ENCODE data around the gene HIPK3.

The HIPK3 gene

GRCh38 chr11:33320016-33320813 lies 63.0 kb downstream of the HIPK3 start:
- H3K27ac ChIP-seq = no peak overlapping the region
- peaks cover 12% of the 10 kb centered on the region; the same call in 1 of the 2 replicates for H3K36me3 ChIP-seq
- no peaks in the 10 kb centered on the region for H3K9me3 ChIP-seq
- peaks cover 30% of the 10 kb centered on the region for H3K4me1 ChIP-seq
- TF ChIP-seq Cebpa-rat (IDR thresholded peaks at IDR 0.05) = no peak
- H3K4me2 ChIP-seq = no peak overlapping the region; the same call in 1 of the 2 replicates
- no peaks in the 10 kb centered on the region for H3K27me3 ChIP-seq
- H3K9ac ChIP-seq = no peak overlapping the region
- peaks cover 100% of the 10 kb centered on the region for H4K20me1 ChIP-seq
- no peak overlapping the region for H3K4me3 ChIP-seq

DNA sequence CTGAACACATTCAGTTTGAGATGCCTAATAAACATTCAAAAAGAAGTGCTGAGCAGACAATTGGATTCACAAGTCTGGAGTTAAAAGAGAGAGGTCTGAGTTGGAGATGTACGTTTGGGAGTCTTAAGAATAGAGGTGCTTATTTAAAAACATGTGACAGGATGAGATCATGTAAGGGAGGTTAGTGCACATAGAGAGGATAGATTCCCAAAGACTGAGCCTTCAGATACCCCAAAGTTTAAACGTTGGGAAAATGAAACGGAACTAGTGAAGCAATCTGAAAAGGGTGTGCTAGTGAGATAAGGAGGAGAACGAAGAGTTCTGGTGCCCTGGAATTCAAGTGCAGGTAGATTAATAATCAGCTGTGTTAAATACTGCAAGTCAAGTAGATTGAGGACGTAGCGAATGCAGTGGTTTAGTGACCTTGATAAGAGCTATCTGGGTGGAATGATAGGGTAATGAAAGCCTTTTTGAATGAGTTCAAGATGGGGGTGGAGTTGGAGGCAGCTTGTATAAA lies 63.7 kb downstream of the HIPK3 start:
- no peak overlapping the region for H3K4me2 ChIP-seq
- peaks cover 26% of the 10 kb centered on the region for H3K4me1 ChIP-seq
- no peak overlapping the region for H3K9ac ChIP-seq
- peaks cover 100% of the 10 kb centered on the region for H4K20me1 ChIP-seq
- no peaks in the 10 kb centered on the region for H3K9me3 ChIP-seq
- H3K27me3 ChIP-seq = no peaks in the 10 kb centered on the region
- no peak overlapping the region for H3K27ac ChIP-seq
- TF ChIP-seq Cebpa-rat (IDR thresholded peaks at IDR 0.05) = no peak
- peaks cover 9% of the 10 kb centered on the region; the same call in 1 of the 2 replicates for H3K36me3 ChIP-seq
- H3K4me3 ChIP-seq = no peak overlapping the region

DNA sequence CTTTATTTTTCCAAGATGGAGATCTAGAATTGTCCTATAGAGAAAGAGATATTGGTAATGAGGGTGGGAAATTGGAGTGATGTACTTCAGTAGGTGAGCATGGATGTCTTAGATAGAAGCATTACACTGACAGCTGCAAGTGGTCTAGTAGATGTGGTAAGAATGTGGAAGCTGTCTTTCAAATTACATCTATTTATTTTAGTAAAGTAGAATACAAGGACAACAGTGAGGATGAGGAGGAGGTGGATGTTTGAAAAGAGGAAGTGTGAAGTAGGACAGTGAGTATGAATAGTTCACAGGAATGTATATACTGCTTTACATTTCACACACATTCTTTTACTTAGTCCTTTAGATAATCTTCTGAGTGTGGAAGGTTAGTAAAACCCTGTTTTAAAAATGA lies 64.2 kb downstream of the HIPK3 start:
- no peak overlapping the region for H3K9ac ChIP-seq
- no peaks in the 10 kb centered on the region for H3K9me3 ChIP-seq
- peaks cover 5% of the 10 kb centered on the region; the same call in 1 of the 2 replicates for H3K36me3 ChIP-seq
- H3K4me3 ChIP-seq = no peak overlapping the region
- no peak overlapping the region for H3K27ac ChIP-seq
- TF ChIP-seq Cebpa-rat (IDR thresholded peaks at IDR 0.05) = no peak
- H3K27me3 ChIP-seq = no peaks in the 10 kb centered on the region
- H4K20me1 ChIP-seq = peaks cover 100% of the 10 kb centered on the region
- peaks cover 26% of the 10 kb centered on the region for H3K4me1 ChIP-seq
- no peak overlapping the region for H3K4me2 ChIP-seq

DNA sequence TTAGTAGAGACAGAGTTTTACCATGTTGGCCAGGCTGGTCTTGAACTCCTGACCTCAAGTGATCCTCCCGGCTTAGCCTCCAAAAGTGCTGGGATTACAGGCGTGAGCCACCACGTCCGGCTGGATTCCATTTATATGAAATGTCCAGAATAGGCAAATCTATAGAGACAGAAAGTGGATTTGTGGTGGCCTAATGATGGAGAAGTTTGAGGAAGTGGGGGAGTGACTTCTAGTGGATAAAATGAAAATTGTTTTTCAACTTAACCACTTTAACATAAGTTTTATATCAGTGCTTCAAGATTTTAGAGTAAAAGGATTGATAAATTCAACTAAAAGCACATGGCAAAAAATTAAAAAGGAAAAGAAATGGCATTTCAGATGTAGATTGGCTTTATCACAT lies 66.2 kb downstream of the HIPK3 start:
- TF ChIP-seq Cebpa-rat (IDR thresholded peaks at IDR 0.05) = no peak
- Histone ChIP-seq H3K4me2 (peak overlapping the region; percentile 50), H3K27me3 (no peaks in the 10 kb centered on the region), H3K27ac (no peak overlapping the region), H3K36me3 (no peaks in the 10 kb centered on the region), H4K20me1 (peaks cover 99% of the 10 kb centered on the region), H3K9me3 (no peaks in the 10 kb centered on the region), H3K4me3 (no peak overlapping the region), H3K4me1 (peaks cover 26% of the 10 kb centered on the region), H3K9ac (no peak overlapping the region)

DNA sequence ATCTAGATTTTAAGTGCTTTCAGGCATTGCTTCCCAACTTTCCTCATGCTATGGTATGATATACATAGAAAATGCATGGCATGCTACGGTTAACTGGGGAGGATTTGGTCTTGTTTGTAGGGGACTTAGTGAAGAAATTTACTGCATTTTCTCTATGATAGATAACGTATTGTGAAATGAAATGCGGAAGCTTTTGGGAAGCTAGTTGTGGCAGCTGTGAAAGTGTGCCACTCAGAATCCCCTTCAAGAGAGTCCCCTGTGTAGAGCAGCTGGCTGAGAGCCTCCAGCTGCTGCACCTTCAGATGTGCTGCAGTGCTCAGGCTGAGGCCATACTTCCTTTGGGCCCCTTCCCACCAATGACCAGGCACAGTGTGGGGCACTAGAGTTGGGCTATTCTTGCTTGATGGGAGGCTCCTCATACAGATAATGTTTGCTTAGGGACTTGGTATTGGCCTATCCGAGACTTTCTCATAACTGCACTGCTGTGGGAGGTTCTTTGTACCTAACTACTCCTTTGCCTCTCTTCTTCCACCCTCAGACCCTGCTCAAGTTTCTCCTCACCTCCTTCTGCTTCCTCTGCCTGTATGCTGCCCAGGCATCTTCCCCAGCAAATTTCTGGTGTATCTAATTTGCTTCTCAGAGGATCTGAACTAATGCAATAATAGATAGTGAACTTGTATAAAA lies 67.3 kb downstream of the HIPK3 start:
- H3K9ac ChIP-seq = no peak overlapping the region
- H3K4me1 ChIP-seq = peaks cover 26% of the 10 kb centered on the region
- H3K36me3 ChIP-seq = no peaks in the 10 kb centered on the region
- H3K4me3 ChIP-seq = no peak overlapping the region
- no peak overlapping the region for H3K27ac ChIP-seq
- H3K27me3 ChIP-seq = no peaks in the 10 kb centered on the region
- H4K20me1 ChIP-seq = peaks cover 94% of the 10 kb centered on the region
- TF ChIP-seq Cebpa-rat (IDR thresholded peaks at IDR 0.05) = no peak
- no peaks in the 10 kb centered on the region for H3K9me3 ChIP-seq
- peak overlapping the region; percentile 50 for H3K4me2 ChIP-seq

- Histone ChIP-seq H3K4me2 (no peak overlapping the region), H3K9ac (no peak overlapping the region), H3K27me3 (no peaks in the 10 kb centered on the region), H3K4me3 (no peak overlapping the region), H4K20me1 (peaks cover 83% of the 10 kb centered on the region), H3K27ac (no peak overlapping the region), H3K4me1 (peaks cover 26% of the 10 kb centered on the region), H3K36me3 (no peaks in the 10 kb centered on the region), H3K9me3 (no peaks in the 10 kb centered on the region)
- no peak for TF ChIP-seq Cebpa-rat (IDR thresholded peaks at IDR 0.05)
Measured at GRCh38 chr11:33325451-33325850, 68.3 kb downstream of the HIPK3 start.

DNA sequence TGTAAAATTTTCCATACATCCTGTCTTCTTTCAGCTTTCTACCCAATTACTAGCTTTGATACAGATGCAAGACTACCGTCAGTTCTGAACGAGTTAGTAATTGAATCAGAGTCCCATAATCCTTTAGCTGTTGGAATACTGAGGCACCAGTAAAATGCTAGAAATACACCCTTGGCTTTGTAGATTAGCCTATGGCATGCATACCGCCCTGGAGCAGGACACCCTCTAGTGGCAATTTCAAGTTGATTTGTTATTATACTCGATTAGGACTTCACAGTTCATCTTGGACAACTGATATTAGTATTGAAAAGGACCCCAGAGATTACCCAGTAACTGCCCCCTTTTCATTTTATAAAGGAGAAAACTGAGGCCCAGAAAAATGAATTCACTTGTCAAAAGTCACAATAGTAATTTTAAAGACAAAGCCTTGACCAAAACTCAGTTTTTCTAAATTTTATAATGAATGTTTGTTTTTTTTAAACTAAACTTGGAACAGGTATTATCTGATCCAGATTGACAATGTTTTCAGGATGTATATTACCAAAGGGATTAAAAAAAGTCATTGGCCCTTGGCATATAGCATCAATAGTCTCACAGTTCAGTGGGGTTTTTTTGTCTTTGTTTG lies 72.6 kb downstream of the HIPK3 start:
- TF ChIP-seq Cebpa-rat (IDR thresholded peaks at IDR 0.05) = no peak
- H3K27me3 ChIP-seq = no peaks in the 10 kb centered on the region
- no peak overlapping the region for H3K9ac ChIP-seq
- no peak overlapping the region for H3K4me2 ChIP-seq
- peaks cover 19% of the 10 kb centered on the region for H3K36me3 ChIP-seq
- H3K9me3 ChIP-seq = no peaks in the 10 kb centered on the region
- no peak overlapping the region for H3K4me3 ChIP-seq
- H3K27ac ChIP-seq = no peak overlapping the region
- peaks cover 40% of the 10 kb centered on the region for H4K20me1 ChIP-seq
- H3K4me1 ChIP-seq = peaks cover 19% of the 10 kb centered on the region

GRCh38 chr11:33333816-33334215 lies 76.6 kb downstream of the HIPK3 start:
- TF ChIP-seq Cebpa-rat (IDR thresholded peaks at IDR 0.05) = no peak
- Histone ChIP-seq H3K36me3 (peaks cover 40% of the 10 kb centered on the region), H3K27ac (no peak overlapping the region), H3K9ac (no peak overlapping the region), H3K4me3 (no peak overlapping the region), H3K4me1 (peaks cover 35% of the 10 kb centered on the region), H4K20me1 (peaks cover 19% of the 10 kb centered on the region; the same call in 1 of the 2 replicates), H3K27me3 (no peaks in the 10 kb centered on the region), H3K4me2 (no peak overlapping the region), H3K9me3 (no peaks in the 10 kb centered on the region)

DNA sequence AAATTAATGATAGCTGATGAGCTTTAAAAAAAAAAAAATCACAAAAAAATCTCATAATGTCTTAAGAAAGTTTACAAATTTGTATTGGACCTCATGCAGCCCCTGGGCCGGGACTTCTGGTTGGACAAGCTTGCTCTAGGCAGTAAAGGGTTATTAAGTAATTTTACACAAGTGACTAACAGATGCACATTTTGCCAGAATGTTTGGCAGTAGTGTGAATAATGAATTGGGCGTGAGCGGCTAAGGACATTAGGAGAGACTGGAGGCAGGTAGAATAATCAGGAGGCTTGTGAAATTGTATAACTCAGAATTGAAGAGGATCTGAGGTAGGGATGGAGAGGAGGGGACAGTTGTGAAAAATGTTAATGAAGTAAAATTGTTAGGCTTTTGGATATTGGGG lies 77.4 kb downstream of the HIPK3 start:
- Histone ChIP-seq H3K4me3 (no peak overlapping the region), H3K27me3 (no peaks in the 10 kb centered on the region), H3K27ac (no peak overlapping the region), H3K4me1 (peaks cover 35% of the 10 kb centered on the region), H3K9me3 (no peaks in the 10 kb centered on the region), H3K36me3 (peaks cover 45% of the 10 kb centered on the region), H4K20me1 (peaks cover 18% of the 10 kb centered on the region; the same call in 1 of the 2 replicates), H3K4me2 (no peak overlapping the region), H3K9ac (no peak overlapping the region)
- no peak for TF ChIP-seq Cebpa-rat (IDR thresholded peaks at IDR 0.05)

Measured in BLaER1 (cell line).